ENCODE results near the gene CAD. TPM values are rescaled to one million over a fixed set of nuclear protein-coding genes. Genes with fewer than 3 reads are reported as not detected.

Gene CAD
- total RNA-seq, 4 donors from 2014 or later: 9.0 to 28.8 (median 17.4) TPM

- intact Hi-C loops (cut with DNase I; ENCODE audit: low total_unique reads): no loop called here
- no peak for TF ChIP-seq POLR2A (IDR thresholded peaks at IDR 0.05)
- TF ChIP-seq, protein P1, sequence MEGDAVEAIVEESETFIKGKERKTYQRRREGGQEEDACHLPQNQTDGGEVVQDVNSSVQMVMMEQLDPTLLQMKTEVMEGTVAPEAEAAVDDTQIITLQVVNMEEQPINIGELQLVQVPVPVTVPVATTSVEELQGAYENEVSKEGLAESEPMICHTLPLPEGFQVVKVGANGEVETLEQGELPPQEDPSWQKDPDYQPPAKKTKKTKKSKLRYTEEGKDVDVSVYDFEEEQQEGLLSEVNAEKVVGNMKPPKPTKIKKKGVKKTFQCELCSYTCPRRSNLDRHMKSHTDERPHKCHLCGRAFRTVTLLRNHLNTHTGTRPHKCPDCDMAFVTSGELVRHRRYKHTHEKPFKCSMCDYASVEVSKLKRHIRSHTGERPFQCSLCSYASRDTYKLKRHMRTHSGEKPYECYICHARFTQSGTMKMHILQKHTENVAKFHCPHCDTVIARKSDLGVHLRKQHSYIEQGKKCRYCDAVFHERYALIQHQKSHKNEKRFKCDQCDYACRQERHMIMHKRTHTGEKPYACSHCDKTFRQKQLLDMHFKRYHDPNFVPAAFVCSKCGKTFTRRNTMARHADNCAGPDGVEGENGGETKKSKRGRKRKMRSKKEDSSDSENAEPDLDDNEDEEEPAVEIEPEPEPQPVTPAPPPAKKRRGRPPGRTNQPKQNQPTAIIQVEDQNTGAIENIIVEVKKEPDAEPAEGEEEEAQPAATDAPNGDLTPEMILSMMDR (IDR thresholded peaks at IDR 0.05): no peak
- H3K4me3 ChIP-seq (ENCODE audit: low read depth, poor library complexity, severe bottlenecking): no peak overlapping the region
- no peak for DNase-seq (ENCODE audit: low spot score in 2 of 2)
- 73 to 77% methylated on average over 15 of the region's 15 CpGs for WGBS, 2 donors
These were observed 39.5 kb upstream of the CAD start for GRCh38 chr2:27177441-27178351.

DNA sequence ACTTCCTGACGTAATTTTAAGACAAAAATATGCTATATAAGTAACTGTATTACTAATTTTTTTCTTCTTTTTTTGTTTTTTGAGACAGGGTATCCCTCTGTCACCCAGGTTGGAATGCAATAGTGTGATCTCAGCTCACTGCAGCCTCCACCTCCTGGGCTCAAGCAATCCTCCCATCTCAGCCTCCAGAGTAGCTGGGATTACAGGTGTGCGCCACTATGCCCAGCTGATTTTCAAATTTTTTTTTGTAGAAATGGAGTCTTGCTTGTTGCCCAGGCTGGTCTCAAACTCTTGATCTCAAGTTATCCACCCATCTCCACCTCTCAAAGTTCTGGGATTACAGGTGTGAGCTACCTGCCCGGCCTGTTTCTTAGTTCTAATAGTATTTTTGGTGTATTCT, 38.7 kb upstream of the CAD start:
- no peak overlapping the region for H3K4me3 ChIP-seq (ENCODE audit: low read depth, poor library complexity, severe bottlenecking)
- intact Hi-C loops (cut with DNase I; ENCODE audit: low total_unique reads): no loop called here
- 88% methylated on average over 3 of the region's 3 CpGs for WGBS, 2 donors
- DNase-seq (ENCODE audit: low spot score in 2 of 2): no peak
- TF ChIP-seq, protein P1 (IDR thresholded peaks at IDR 0.05): no peak
- TF ChIP-seq POLR2A (IDR thresholded peaks at IDR 0.05): no peak

DNA sequence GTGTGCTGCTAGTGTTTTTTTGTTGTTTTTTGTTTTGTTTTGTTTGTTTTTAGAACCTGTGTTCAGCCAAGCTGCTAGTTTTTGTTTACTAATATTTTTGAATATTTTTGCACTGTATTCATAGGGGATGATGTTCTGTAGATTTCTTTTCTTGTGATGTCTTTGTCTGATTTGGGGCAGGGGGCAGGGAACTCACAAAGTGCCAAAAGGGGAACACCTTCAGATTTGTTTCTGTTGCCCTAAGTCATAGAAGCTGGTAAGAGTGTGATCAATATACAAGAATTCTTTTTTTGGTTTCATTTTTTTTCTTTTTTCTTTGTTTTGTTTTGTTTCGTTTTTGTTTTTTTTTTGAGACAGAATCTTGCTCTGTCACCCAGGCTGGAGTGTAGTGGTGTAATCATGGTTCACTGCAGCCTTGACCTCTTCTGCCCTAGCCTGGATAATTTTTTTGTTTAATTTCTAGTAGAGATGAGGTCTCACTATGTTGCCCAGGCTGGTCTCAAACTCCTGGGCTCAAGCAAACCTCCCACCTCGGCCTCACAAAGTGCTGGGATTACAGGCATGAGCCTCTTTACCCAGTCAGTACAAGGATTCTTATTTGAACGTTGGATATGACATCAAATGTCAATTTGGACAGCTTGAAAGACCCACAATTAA, 37.7 kb upstream of the CAD start:
- DNase-seq (ENCODE audit: low spot score in 2 of 2): no peak
- TF ChIP-seq, protein P1 (IDR thresholded peaks at IDR 0.05): no peak
- TF ChIP-seq POLR2A (IDR thresholded peaks at IDR 0.05): no peak
- WGBS, 2 donors: 67% methylated on average over 3 of the region's 3 CpGs
- intact Hi-C loops (cut with DNase I; ENCODE audit: low total_unique reads): no loop called here
- no peak overlapping the region for H3K4me3 ChIP-seq (ENCODE audit: low read depth, poor library complexity, severe bottlenecking)

GRCh38 chr2:27182346-27182745, 34.8 kb upstream of the CAD start:
- intact Hi-C loops (cut with DNase I; ENCODE audit: low total_unique reads): no loop called here
- WGBS, 2 donors: 69% methylated on average over 4 of the region's 4 CpGs
- TF ChIP-seq, protein P1 (IDR thresholded peaks at IDR 0.05): no peak
- TF ChIP-seq POLR2A (IDR thresholded peaks at IDR 0.05): no peak
- peak in 1 of 2 donors; percentile 31 for DNase-seq (ENCODE audit: low spot score in 2 of 2)
- no peak overlapping the region for H3K4me3 ChIP-seq (ENCODE audit: low read depth, poor library complexity, severe bottlenecking)

DNA sequence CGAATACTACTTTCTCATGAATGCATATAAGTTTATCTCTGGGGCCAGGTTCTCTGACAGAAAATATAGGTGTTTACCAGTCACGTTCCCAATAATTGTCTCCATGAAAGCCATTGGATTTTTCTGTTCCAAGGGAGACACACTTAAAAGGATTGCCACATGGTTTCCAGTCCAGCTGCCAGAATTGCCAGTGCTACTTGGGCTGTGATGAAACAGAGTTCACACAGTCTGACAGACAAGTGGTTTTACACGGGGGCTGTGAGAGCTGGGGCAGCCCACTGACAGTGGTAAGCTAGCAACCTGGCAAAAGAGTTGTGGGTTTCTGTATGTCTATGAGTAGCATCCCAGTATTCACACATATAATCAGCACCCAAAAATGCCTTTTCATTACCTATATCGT, 33.1 kb upstream of the CAD start:
- intact Hi-C loops (cut with DNase I; ENCODE audit: low total_unique reads): no loop called here
- WGBS, 2 donors: 56 to 71% methylated on average over 4 of the region's 4 CpGs

More for the DNA sequence above, 33.1 kb upstream of the CAD start:
- DNase-seq (ENCODE audit: low spot score in 2 of 2): peak in 1 of 2 donors; percentile 56
- TF ChIP-seq, protein P1 (IDR thresholded peaks at IDR 0.05): no peak
- TF ChIP-seq POLR2A (IDR thresholded peaks at IDR 0.05): no peak
- no peak overlapping the region for H3K4me3 ChIP-seq (ENCODE audit: low read depth, poor library complexity, severe bottlenecking)

All from lower leg skin (tissue), 4 donors.